Left lung (tissue), 8 donors: Measurements from ENCODE around the gene CLCN2. TPM values are rescaled to one million over a fixed set of nuclear protein-coding genes. Genes with fewer than 3 reads are reported as not detected.

Experiments used
- polyA plus RNA-seq, 6 donors: library from polyadenylated mRNA; unstranded; fragments of 120-200 nt; gene quantifications; one replicate each; pipeline ENCODE4 v1.2.1, GENCODE V29; 2013; ENCODE audit not compliant: insufficient read length in 6 of 6
- total RNA-seq, 2 donors: library from RNA; stranded (reverse); fragmentation: NEBNext Ultra II Directional; extraction: Animal tissue kit (Norgen Biotek cat#: 25700); gene quantifications; one replicate each; pipeline ENCODE4 v1.2.1, GENCODE V29; 2021
- donor health status: DM: no; HTN: yes; CAD: no.
- donor health status: DM: no; HTN: no; CAD: no.

CLCN2 gene
- total and polyA plus RNA-seq, 8 donors: 4.4 to 12.0 (median 10.1) TPM

Other genes starting within 250 kb of the CLCN2 start
- gene EIF2B5, start 226.2 kb downstream of the CLCN2 start, total RNA-seq: 10 to 100 TPM; 32.2 to 44.5 TPM
- 10 to 100 TPM; 50.3 to 66.3 (median 59.9) TPM for gene EIF2B5, start 226.2 kb downstream of the CLCN2 start, polyA plus RNA-seq
- 10 to 100 TPM; 62.5 to 72.6 TPM for gene DVL3, start 206.2 kb downstream of the CLCN2 start, total RNA-seq
- gene DVL3, start 206.2 kb downstream of the CLCN2 start, polyA plus RNA-seq: 100 to 1,000 TPM in 2 of 6 donors, 10 to 100 TPM in 4; 82.8 to 106 (median 98.1) TPM
- 100 to 1,000 TPM; 296 to 347 TPM for gene AP2M1, start 186.8 kb downstream of the CLCN2 start, total RNA-seq
- 100 to 1,000 TPM; 327 to 405 (median 351) TPM for gene AP2M1, start 186.8 kb downstream of the CLCN2 start, polyA plus RNA-seq
- gene ABCF3, start 175.4 kb downstream of the CLCN2 start, total RNA-seq: 10 to 100 TPM; 63.3 to 69.9 TPM
- gene ABCF3, start 175.4 kb downstream of the CLCN2 start, polyA plus RNA-seq: 10 to 100 TPM; 57.6 to 75.2 (median 67.8) TPM
- gene VWA5B2, start 132.0 kb downstream of the CLCN2 start, total RNA-seq: under 1 TPM in 1 of 2 donors, not detected in 1; 0.31 TPM
- gene VWA5B2, start 132.0 kb downstream of the CLCN2 start, polyA plus RNA-seq: 1 to 10 TPM in 5 of 6 donors, under 1 TPM in 1; 0.85 to 2.4 (median 1.4) TPM
- 10 to 100 TPM; 35.3 to 57.2 TPM for gene ALG3, start 112.6 kb downstream of the CLCN2 start, total RNA-seq
- 10 to 100 TPM; 24.7 to 32.9 (median 29.4) TPM for gene ALG3, start 112.6 kb downstream of the CLCN2 start, polyA plus RNA-seq
- 1 to 10 TPM; 4.6 to 6.5 TPM for gene EEF1AKMT4, start 111.9 kb downstream of the CLCN2 start, total RNA-seq
- gene EEF1AKMT4, start 111.9 kb downstream of the CLCN2 start, polyA plus RNA-seq: 1 to 10 TPM; 1.8 to 3.2 (median 2.4) TPM
- 1 to 10 TPM in 1 of 2 donors, under 1 TPM in 1; 0.34 to 1.0 TPM for gene CAMK2N2, start 100.1 kb downstream of the CLCN2 start, total RNA-seq
- under 1 TPM in 5 of 6 donors, not detected in 1; 0.10 to 0.50 (median 0.21) TPM for gene CAMK2N2, start 100.1 kb downstream of the CLCN2 start, polyA plus RNA-seq
- not detected for gene ECE2, start 85.6 kb downstream of the CLCN2 start, total RNA-seq
- gene ECE2, start 85.6 kb downstream of the CLCN2 start, polyA plus RNA-seq: not detected
- 100 to 1,000 TPM; 195 to 263 TPM for gene PSMD2, start 62.4 kb downstream of the CLCN2 start, total RNA-seq
- gene PSMD2, start 62.4 kb downstream of the CLCN2 start, polyA plus RNA-seq: 100 to 1,000 TPM; 182 to 225 (median 213) TPM
- 100 to 1,000 TPM; 336 to 406 TPM for gene EIF4G1, start 47.0 kb downstream of the CLCN2 start, total RNA-seq
- 100 to 1,000 TPM; 158 to 280 (median 193) TPM for gene EIF4G1, start 47.0 kb downstream of the CLCN2 start, polyA plus RNA-seq
- gene FAM131A, start 24.0 kb downstream of the CLCN2 start, total RNA-seq: 10 to 100 TPM; 14.7 to 19.2 TPM
- gene FAM131A, start 24.0 kb downstream of the CLCN2 start, polyA plus RNA-seq: 10 to 100 TPM; 12.4 to 19.3 (median 14.8) TPM
- gene POLR2H, start 105 bp upstream of the CLCN2 start, total RNA-seq: 10 to 100 TPM; 54.7 to 71.3 TPM
- gene POLR2H, start 105 bp upstream of the CLCN2 start, polyA plus RNA-seq: 10 to 100 TPM; 77.8 to 98.6 (median 89.8) TPM
- gene THPO, start 16.6 kb upstream of the CLCN2 start, total RNA-seq: under 1 TPM; 0.23 to 0.65 TPM
- 1 to 10 TPM; 1.4 to 2.3 (median 2.0) TPM for gene THPO, start 16.6 kb upstream of the CLCN2 start, polyA plus RNA-seq
- gene CHRD, start 18.4 kb upstream of the CLCN2 start, total RNA-seq: 1 to 10 TPM; 5.6 to 8.6 TPM
- 10 to 100 TPM; 11.9 to 19.0 (median 13.9) TPM for gene CHRD, start 18.4 kb upstream of the CLCN2 start, polyA plus RNA-seq
- 10 to 100 TPM in 1 of 2 donors, 1 to 10 TPM in 1; 8.1 to 23.7 TPM for gene EPHB3, start 200.2 kb upstream of the CLCN2 start, total RNA-seq
- 10 to 100 TPM; 22.0 to 32.9 (median 28.3) TPM for gene EPHB3, start 200.2 kb upstream of the CLCN2 start, polyA plus RNA-seq